K562 (cell line): ENCODE results near the gene MCU. TPM values are rescaled to one million over a fixed set of nuclear protein-coding genes. Genes with fewer than 3 reads are reported as not detected.

Experiments
- CCAR2 ChIP-seq: fragments of 200-400 bp; formaldehyde crosslinking; IDR thresholded peaks from 2 replicates; pipeline ENCODE4 v1.6.1; 2017; ENCODE audit warnings: mild to moderate bottlenecking, low read depth, low read length
- FOXP4 ChIP-seq: sonication (generic); formaldehyde crosslinking; IDR thresholded peaks from 2 replicates; pipeline ENCODE4 v1.8.0; 2022; ENCODE audit warnings: mild to moderate bottlenecking, missing genetic modification reagents, borderline replicate concordance
- KLF16 ChIP-seq: IDR thresholded peaks from 2 replicates; pipeline ENCODE4 v1.6.1; 2016; ENCODE audit warnings: antibody characterized with exemption
- SRF ChIP-seq, 2 experiments: fragments of 250-450, 450-650 bp in 1 of 2; sonication (Bioruptor Pico) in 1 of 2; sonication (generic) in 1 of 2; formaldehyde crosslinking; IDR thresholded peaks; 2 replicates each; pipeline versions ENCODE4 v1.5.0 to v1.5.1; 2020 to 2022; ENCODE audit warnings: mild to moderate bottlenecking in 1 of 2, missing genetic modification reagents in 1 of 2
- TEAD4 ChIP-seq, 2 experiments: sonication (generic) in 1 of 2; formaldehyde crosslinking in 1 of 2; IDR thresholded peaks; 2 replicates each; pipeline versions ENCODE4 v1.6.1 to v1.8.0; 2012 to 2022; ENCODE audit warnings: borderline replicate concordance in 1 of 2, inconsistent platforms in 1 of 2, low read length in 1 of 2, mild to moderate bottlenecking in 1 of 2, missing genetic modification reagents in 1 of 2
- ZBTB49 ChIP-seq: sonication (generic); formaldehyde crosslinking; IDR thresholded peaks from 2 replicates; pipeline ENCODE4 v1.8.0; 2022; ENCODE audit warnings: missing genetic modification reagents, mild to moderate bottlenecking, borderline replicate concordance
- ZNF282 ChIP-seq: sonication (generic); formaldehyde crosslinking; IDR thresholded peaks from 2 replicates; pipeline ENCODE4 v1.8.1; 2023; ENCODE audit warnings: missing genetic modification reagents
- ZNF436 ChIP-seq: fragments of 250-450, 450-650 bp; sonication (Bioruptor Pico); formaldehyde crosslinking; IDR thresholded peaks from 2 replicates; pipeline ENCODE4 v1.7.0; 2020; ENCODE audit warnings: mild to moderate bottlenecking
- ZNF695 ChIP-seq: fragments of 450-650 bp; formaldehyde crosslinking; IDR thresholded peaks from 2 replicates; pipeline ENCODE4 v1.4.0; 2020; ENCODE audit warnings: mild to moderate bottlenecking, moderate library complexity
- polyA plus RNA-seq, 8 experiments: library from polyadenylated mRNA; depleted of rRNA in 4 of 8; stranded (reverse) in 5 of 8; unstranded in 3 of 8; fragments of >200 nt; fragmentation: Nextera tagmentation in 2 of 8; fragmentation: Illumina TruSeq in 1 of 8; extraction: Ambion mirVana in 2 of 8; extraction: Trizol in 1 of 8; gene quantifications; 2 replicates each; pipeline versions ENCODE4 v1.2.1 to v1.2.3, GENCODE V29; 2011 to 2014; ENCODE audit warnings: inconsistent platforms in 1 of 8, missing spikeins in 1 of 8
- total RNA-seq, 7 experiments: library from RNA; depleted of rRNA in 6 of 7; stranded (reverse); fragments of >200 nt in 6 of 7; fragmentation: Illumina TruSeq in 2 of 7; extraction: Trizol in 2 of 7; gene quantifications; 2 replicates each; pipeline versions ENCODE4 v1.2.1 to v1.2.3, GENCODE V29; 2011 to 2021; ENCODE audit warnings: low replicate concordance in 1 of 7

Gene MCU
- total and polyA plus RNA-seq, 9 of the 15 experiments (the other 6 are each of a cell fraction or from before 2014, with no cell fraction given) = 8.2 to 88.8 (median 21.3) TPM

- TF ChIP-seq ZBTB49 (no peak), FOXP4 (CRISPR knock-in tag) (no peak), SRF (CRISPR knock-in tag; IDR thresholded peaks at IDR 0.05) (peak in 1 of 2 experiments; percentile 45; a peak in 1 of 4 replicates), CCAR2 (no peak), TEAD4 (IDR thresholded peaks at IDR 0.05; ENCODE audit: low read length) (peak; percentile 38; the same call in 1 of the 2 replicates), TEAD4 (CRISPR knock-in tag; IDR thresholded peaks at IDR 0.05; ENCODE audit: borderline replicate concordance) (no peak), KLF16 (no peak), ZNF436 (no peak), ZNF282 (CRISPR knock-in tag) (no peak), ZNF695 (no peak)
- TF ChIP-seq, all 486 proteins: peak for 34
Observed at GRCh38 chr10:72689660-72690059, 2.3 kb upstream of the MCU start (continued).
